ENCODE data around the gene FYCO1.

The FYCO1 gene

DNA sequence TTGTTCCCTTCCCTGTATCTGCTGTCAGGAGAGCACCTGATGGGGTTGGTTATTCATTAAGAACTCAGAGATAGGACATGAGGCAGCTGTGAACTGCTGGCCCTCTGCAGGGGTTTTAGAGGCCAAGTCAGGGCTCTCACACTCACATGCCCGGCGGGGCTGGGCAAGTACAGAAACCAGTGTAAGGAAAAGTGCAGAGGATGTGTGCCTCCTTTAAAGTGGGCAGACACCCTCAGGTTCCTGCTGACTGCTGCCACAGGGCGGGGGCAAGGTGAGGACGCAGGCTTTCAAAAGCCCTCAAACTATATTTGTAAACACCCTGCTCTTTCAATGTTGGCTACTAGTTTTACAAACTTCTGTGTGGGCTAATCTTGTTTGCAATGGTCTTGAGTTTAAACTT is 30.0 kb downstream of the FYCO1 start:
- in situ Hi-C loops (cut with MboI; ENCODE audit: low sequenced_read_pairs): no loop called here

DNA sequence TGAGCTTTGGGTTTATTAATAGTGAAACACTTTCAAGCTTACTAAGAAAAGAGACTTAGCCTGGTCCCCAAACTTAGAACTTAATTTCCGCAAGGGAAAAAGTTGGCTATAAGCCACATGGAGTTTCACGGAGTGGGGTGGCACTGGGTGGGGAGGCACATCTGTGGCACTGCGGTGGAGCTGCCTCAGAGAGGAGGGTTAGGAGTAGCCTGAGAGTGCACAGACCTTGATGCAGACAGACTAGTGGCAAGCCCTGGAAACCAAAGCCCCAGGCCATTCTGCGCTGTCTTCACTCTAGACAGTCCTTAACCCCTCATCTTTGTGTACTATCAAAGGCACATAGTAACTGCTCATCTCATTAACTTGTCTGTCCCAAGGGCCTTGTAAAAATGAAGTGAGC is 30.4 kb downstream of the FYCO1 start:
- in situ Hi-C loops (cut with MboI; ENCODE audit: low sequenced_read_pairs): no loop called here

DNA sequence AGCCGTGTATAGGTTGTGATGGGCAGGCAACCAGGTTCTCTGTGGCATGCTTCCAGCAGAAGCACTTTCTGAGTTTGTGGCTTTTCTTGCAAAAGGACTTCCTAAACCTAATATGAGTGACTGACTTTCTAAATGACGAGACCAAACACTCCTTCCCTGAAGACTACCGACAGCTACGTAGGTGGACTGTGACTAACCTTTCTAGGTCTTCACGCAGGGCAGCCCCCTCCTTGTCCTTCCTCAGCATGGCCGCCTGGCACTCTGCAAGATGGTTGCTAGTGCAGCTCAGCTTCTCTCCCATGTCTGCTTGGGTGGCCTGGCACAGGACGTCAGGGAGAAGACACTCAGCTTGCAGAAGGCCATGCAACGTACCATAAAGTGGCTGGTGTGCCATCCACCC is 31.5 kb downstream of the FYCO1 start:
- in situ Hi-C loops (cut with MboI; ENCODE audit: low sequenced_read_pairs): no loop called here

DNA sequence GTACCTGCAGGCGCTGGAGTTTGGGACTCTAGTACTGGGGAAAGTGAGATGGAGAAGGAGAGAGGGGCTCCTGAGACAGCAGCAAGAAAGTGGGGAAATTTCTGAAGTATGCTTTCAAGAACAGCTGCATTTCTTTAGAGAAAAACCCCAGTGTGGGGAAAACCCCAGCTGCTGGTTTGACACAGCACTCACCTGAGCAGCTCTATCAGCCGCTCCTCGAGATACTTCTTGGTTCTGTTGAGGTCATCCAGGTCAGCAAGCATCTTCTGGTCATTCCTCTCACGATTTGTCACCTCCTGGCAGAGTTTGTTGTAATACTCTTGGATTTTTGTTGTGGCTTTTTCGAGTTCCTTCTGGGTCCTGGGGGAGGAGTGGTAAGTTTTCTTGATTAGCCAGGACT is 33.6 kb downstream of the FYCO1 start:
- in situ Hi-C loops (cut with MboI; ENCODE audit: low sequenced_read_pairs): no loop called here

DNA sequence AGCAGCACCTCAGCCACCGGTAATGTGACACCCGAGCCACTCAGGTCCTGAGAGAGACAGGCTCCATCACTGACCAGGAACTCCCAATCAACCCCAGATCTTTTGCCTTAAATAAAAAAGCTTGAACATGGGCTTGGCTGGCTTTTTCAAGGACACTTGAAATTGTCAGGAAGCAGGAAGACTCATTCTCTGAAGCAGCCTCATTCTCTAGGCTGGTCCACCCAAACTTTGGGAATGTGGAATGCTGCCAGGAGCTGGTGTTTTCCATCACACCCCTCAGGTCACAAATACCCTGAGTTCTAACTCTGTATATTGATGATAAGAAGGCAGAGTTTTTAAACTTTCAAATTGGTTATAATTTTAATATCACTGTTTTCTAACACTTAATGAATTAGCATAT is 35.3 kb downstream of the FYCO1 start:
- in situ Hi-C loops (cut with MboI; ENCODE audit: low sequenced_read_pairs): no loop called here

GRCh38 chr3:45959201-45959600 is 36.4 kb downstream of the FYCO1 start:
- in situ Hi-C loops (cut with MboI; ENCODE audit: low sequenced_read_pairs): no loop called here

DNA sequence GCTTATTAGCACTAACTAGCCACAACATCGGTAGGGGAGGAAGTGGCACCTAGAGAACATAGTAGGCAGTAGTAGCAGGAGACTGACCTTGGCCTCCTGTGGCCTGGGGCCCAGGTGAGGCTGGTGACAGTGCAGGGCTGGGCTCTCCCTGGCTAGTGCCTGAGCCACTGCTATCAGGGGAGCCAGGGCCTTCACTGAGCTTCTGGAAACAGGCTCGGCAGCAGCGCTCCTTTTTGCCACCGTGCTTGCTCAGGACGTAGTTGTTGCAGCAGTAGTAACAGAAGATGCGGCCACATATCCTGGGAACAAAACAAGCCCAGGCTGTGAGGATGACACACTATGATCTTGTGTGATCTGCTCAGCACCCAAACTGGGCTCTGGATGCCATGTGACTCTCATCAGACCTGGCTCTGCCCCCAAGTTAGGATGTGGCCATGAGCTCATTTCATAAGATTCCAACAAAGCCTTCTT is 37.3 kb downstream of the FYCO1 start:
- in situ Hi-C loops (cut with MboI; ENCODE audit: low sequenced_read_pairs): no loop called here

- in situ Hi-C loops (cut with MboI; ENCODE audit: low sequenced_read_pairs): no loop called here
Observed at GRCh38 chr3:45957586-45957985, 38.0 kb downstream of the FYCO1 start.

DNA sequence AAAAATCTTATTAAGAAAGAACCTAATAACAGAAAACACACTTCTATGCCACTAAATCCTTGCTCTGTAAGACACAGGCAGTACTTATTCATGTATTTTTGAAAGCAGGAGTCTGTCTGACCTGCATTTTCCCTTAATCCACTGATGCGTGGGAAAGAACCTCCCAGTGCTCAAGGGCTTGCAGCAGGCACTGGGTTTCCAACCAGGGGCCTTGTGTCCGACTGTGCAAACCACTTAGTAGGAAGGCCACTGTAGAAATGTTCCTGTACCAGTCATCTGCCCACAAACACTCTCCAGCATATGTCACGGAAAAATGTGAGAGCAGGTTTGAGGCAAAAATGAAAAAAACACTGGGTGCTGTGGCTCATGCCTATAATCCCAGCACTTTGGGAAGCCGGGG is 39.9 kb downstream of the FYCO1 start:
- in situ Hi-C loops (cut with MboI; ENCODE audit: low sequenced_read_pairs): no loop called here

GRCh38 chr3:45955017-45955647 is 40.5 kb downstream of the FYCO1 start:
- in situ Hi-C loops (cut with MboI; ENCODE audit: low sequenced_read_pairs): no loop called here

DNA sequence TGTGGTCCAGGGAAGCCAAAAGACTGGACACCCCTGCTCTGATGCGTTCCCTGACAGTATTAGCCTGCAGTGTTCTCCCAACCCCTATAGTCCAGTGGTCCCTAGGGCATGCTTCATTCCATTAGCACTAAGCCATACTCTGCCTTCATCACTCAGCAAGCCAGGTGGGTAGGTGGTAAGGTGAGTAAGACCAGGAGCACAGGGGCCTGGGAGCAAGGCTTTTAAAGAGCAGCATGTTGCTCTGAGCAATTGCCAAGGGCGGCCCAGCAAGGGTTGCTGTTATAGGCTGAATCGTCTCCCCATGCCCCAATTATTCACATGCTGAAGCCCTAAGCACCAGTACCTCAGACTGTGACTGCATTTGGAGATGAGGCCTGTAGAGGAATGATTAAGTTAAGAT is 41.3 kb downstream of the FYCO1 start:
- in situ Hi-C loops (cut with MboI; ENCODE audit: low sequenced_read_pairs): no loop called here

DNA sequence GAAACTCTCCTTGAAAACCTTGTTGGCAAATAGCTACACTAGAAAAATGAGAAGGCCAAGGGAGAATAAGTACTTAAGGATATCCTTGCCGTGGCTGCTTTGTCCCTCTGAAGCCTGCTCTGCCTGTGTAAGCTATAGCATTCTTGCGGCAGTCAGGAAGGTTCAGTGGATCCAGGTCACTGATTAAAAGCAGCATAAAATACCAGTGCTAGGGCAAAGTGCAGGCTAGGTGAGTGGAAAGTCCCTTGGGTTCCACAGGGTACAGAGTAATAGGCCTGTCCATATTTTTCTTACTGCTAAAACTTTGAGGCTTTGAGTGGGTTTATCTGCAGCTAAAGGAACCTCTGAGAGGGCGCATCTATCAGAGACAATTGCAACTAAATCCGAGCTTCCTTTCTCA is 42.1 kb downstream of the FYCO1 start:
- in situ Hi-C loops (cut with MboI; ENCODE audit: low sequenced_read_pairs): no loop called here

DNA sequence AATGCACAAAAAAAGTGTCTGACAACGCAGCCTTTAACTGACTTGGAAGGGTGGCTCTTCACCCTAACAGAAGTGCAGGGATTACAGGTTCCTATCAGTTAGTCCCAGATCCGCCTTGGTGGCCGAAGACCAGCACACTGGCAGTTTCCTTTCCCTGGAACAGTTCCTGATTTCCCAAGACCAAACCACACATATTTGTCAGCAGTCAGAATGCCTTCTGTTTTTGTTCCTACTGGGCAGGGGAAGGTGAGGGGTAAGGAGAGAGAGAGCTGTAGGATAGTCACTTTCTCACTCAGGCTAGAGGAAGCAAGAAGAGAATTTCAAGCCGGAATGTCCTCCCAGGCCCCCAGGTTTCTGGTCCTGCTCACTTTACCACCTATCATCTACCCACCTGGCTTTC is 43.2 kb downstream of the FYCO1 start:
- in situ Hi-C loops (cut with MboI; ENCODE audit: low sequenced_read_pairs): no loop called here

DNA sequence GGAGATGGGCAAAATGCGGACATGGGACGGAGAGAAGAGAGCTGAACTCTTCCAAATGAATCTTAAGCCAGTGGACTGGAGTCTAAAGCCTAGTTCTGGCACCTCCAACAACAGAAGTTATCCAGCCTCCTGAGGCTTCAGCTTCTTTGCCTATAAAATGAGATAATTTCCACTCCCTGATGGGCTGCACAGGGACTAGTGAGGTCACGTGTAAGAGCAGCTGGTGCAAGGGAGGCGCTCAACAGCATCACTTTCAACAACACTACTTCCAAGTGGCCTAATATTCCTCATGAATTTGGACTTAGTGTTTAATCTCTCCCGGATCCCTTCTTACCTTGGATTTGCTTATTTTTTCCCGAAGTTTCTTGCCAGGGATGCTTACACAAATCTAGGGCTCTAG is 43.7 kb downstream of the FYCO1 start:
- in situ Hi-C loops (cut with MboI; ENCODE audit: low sequenced_read_pairs): no loop called here

DNA sequence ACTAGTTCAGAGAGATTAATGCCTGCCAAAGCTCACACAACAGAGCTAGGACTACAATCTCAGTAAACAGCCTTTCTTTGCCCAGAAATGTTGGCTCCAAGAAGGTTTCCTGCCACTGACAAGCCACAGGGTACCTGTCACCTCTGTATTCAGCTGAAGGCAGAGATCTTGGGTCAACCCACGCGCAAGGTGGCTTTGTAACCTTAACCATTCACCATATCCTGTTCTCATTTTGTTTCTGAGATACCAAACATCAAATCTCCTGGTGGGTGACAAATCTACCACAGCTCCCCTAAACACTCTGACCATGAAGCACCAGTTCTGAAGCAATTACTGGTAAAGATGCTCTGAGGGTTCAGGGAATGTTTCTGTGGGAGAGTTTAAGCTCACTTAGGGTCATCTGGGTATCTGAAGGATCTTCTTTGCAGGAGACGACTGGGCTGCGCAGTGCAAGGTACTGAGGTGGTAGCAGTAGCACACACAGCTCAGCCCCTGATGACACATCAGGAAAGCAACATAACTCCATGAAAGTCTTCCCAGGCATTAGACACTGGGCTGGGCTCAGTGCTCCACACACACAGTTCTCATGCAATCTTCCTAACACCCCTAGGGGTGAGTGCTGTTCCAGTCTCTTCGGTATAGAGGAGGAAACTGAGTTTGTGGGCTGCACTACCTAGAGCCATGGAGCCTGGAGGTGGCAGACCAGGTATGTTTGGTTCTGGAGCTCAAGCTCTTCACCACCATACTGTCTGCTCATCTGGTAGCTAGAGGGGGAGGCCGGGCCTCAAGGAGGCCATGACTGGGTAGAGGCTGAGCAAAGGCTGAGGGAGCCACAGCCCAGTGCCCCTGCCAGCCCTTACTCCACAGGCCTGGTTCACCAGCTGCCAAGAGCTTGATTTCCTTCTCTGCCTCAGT is 44.7 kb downstream of the FYCO1 start:
- in situ Hi-C loops (cut with MboI; ENCODE audit: low sequenced_read_pairs): no loop called here

DNA sequence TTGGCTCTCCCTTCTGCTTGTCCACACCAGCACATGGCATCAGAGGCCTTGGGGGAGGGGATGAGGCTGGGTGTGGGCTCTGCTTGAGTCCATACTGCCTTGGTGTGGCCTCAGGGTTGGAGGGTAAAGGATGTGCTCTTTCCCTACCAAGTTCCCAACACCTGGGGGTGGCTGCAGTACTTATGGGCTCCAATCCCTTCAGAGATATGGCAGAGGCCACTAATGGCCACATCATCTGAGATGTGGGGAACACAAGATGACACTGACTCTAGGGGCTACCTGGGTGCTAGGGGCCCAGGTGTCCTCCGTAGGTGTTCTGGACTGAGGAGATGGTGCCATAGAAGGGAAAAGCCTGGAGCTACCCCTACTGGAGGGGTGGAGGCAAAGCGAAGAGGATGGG is 45.5 kb downstream of the FYCO1 start:
- in situ Hi-C loops (cut with MboI; ENCODE audit: low sequenced_read_pairs): no loop called here

DNA sequence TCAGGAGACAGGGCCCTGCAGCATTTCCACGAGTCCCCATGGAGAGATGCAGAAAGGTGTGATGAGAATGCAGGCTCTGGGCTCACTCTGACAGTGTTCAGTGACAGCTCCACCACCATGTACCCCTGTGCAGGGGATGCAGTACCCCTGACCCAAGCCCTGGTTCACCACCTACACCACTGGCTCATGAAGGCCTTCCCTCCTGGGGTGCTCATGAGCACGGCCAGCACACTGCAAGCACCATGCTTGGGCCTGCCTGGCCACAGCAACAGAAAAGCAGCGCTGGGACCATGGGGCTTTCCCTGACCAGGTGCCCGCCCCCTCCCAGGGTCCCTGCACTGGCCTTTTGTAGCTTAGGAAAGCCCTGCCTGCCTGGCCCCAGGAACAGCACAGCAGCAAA is 46.2 kb downstream of the FYCO1 start:
- in situ Hi-C loops (cut with MboI; ENCODE audit: low sequenced_read_pairs): loop anchor here (10.0 to 25.0 kb wide), 2 partner anchors 125 to 263 kb away; partner anchors contain the start of gene CCR1

GRCh38 chr3:45948881-45949280 is 46.7 kb downstream of the FYCO1 start:
- in situ Hi-C loops (cut with MboI; ENCODE audit: low sequenced_read_pairs): loop anchor here (10.0 to 25.0 kb wide), 2 partner anchors 126 to 263 kb away; partner anchors contain the start of gene CCR1

DNA sequence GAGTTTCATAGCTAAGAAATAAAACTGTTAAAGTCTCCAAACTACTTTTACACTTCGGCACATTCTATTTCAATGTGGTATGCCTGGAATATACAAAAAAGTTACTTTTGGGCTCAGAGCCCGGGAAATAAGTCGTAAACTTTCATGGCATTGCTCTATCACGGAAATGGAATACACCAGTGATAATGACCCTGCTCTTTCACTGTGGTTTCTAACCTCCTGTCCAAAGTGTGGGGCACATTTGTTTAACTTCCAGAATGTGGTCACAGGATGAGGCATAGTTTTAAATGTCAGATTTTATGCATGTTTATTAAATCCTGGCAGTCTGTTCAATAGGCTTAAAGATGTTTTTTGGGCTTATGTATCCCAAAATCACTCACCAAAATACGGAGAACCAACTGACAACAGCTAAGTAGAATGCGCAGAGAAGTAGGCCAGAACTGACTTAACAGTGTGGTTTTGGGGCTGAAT is 47.3 kb downstream of the FYCO1 start:
- in situ Hi-C loops (cut with MboI; ENCODE audit: low sequenced_read_pairs): loop anchor here (10.0 to 25.0 kb wide), 2 partner anchors 126 to 264 kb away; partner anchors contain the start of gene CCR1

GRCh38 chr3:45947361-45947760 is 48.3 kb downstream of the FYCO1 start:
- in situ Hi-C loops (cut with MboI; ENCODE audit: low sequenced_read_pairs): loop anchor here (10.0 to 25.0 kb wide), 2 partner anchors 127 to 265 kb away; partner anchors contain the start of gene CCR1

DNA sequence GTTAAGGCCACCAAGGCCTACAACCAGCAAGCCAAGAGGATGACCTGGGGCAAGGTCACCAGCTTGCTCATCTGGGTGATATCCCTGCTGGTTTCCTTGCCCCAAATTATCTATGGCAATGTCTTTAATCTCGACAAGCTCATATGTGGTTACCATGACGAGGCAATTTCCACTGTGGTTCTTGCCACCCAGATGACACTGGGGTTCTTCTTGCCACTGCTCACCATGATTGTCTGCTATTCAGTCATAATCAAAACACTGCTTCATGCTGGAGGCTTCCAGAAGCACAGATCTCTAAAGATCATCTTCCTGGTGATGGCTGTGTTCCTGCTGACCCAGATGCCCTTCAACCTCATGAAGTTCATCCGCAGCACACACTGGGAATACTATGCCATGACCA is 48.7 kb downstream of the FYCO1 start:
- in situ Hi-C loops (cut with MboI; ENCODE audit: low sequenced_read_pairs): loop anchor here (10.0 to 25.0 kb wide), 2 partner anchors 128 to 265 kb away; partner anchors contain the start of gene CCR1

DNA sequence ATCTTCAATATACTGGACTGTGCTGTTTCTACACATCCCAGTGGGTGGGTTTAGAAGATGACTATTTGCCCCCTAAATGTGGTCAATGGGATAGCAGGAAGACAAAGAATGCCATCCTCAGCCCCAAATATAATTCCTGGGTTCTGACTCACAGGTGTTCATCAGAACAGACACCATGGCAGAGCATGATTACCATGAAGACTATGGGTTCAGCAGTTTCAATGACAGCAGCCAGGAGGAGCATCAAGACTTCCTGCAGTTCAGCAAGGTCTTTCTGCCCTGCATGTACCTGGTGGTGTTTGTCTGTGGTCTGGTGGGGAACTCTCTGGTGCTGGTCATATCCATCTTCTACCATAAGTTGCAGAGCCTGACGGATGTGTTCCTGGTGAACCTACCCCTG is 49.3 kb downstream of the FYCO1 start:
- in situ Hi-C loops (cut with MboI; ENCODE audit: low sequenced_read_pairs): loop anchor here (10.0 to 25.0 kb wide), 2 partner anchors 128 to 266 kb away; partner anchors contain the start of gene CCR1

All from HL-60/S4 (cell line).